Esophagus squamous epithelium (tissue), 4 donors: ENCODE data around the gene ANKS1B.

Experiments
- POLR2A ChIP-seq, 4 donors: fragments of 450-650 bp; IDR thresholded peaks; one replicate each; pipeline ENCODE4 v1.6.1; 2017; ENCODE audit warnings: antibody characterized with exemption in 4 of 4, mild to moderate bottlenecking in 4 of 4, moderate library complexity in 3 of 4
- TF ChIP-seq, protein P1 (sequence below), 6 experiments: fragments of 450-650 bp in 4 of 6; fragments of 200-600 bp in 2 of 6; sonication (generic) in 2 of 6; IDR thresholded peaks; one replicate each; pipeline ENCODE4 v1.5.1; 2016 to 2019; ENCODE audit warnings: antibody characterized with exemption in 6 of 6, mild to moderate bottlenecking in 4 of 6, moderate library complexity in 4 of 6

DNA sequence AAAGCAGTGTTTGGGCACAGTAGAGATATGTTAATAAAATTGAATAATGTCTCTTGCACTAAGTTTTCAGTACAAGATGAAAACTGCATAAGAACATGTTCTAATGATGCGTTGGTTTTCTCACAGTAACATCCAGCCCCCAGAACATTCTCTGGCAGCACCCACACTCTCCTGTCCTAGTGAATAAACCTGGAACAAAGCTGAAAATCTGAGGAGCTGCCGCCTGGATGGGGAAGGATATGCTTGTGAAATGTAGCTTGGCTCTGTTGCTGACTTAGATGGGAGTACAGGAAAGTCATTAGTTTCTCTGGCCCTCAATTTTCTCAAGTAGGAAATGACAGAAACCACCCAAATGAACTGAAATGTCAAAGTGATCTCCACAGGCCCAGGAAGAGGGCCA is 1015.8 kb downstream of the ANKS1B start:
- TF ChIP-seq, protein P1, sequence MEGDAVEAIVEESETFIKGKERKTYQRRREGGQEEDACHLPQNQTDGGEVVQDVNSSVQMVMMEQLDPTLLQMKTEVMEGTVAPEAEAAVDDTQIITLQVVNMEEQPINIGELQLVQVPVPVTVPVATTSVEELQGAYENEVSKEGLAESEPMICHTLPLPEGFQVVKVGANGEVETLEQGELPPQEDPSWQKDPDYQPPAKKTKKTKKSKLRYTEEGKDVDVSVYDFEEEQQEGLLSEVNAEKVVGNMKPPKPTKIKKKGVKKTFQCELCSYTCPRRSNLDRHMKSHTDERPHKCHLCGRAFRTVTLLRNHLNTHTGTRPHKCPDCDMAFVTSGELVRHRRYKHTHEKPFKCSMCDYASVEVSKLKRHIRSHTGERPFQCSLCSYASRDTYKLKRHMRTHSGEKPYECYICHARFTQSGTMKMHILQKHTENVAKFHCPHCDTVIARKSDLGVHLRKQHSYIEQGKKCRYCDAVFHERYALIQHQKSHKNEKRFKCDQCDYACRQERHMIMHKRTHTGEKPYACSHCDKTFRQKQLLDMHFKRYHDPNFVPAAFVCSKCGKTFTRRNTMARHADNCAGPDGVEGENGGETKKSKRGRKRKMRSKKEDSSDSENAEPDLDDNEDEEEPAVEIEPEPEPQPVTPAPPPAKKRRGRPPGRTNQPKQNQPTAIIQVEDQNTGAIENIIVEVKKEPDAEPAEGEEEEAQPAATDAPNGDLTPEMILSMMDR (IDR thresholded peaks at IDR 0.05): no peak
- TF ChIP-seq POLR2A (IDR thresholded peaks at IDR 0.05): no peak
